HS-27A (cell line): ENCODE results near the gene OR7E24.
"Not testable (repeated sequence)": the region's sequence is repeated elsewhere in the genome, so short reads cannot be mapped to it uniquely, and the experiment has no call there.

ENCODE experiments used
- DNase-seq: peaks from one replicate; pipeline ENCODE4 v3.0.0-alpha.2; 2012; ENCODE audit warnings: low read depth, missing footprints

Gene OR7E24

DNA sequence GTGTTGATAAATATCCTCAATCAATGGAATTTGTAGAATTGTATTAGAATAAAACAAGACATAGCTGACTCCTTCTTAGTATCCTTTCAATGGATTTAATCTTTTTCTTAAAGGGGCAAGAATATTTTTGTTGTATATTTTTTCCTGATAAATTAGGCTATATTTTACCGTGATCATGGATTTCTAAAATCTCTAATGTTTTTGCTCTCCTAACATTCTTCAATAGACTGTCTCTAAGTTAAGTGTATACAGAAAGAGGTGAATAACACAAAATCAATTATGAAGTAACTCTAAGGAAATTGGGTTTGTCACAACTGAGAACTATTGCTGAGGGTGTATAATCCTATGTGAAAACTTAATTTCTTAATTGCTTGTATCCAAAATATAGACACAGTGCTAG, at the start of gene OR7E24:
OR7E24 (plus strand) TSS at position 301 of the 400 bp plus-strand sequence. CDS start 114 bp downstream, outside the sequence.
- no peak for DNase-seq

GRCh38 chr19:9205501-9206113, 45.1 kb upstream of the OR7E24 start:
- DNase-seq, result peak; percentile 38

- DNase-seq, result no peak
Measured at GRCh38 chr19:9219489-9219888, 31.2 kb upstream of the OR7E24 start, which contains the start of gene OR7D4. OR7D4 (minus strand) TSS chr19:9219589; CDS start chr19:9214837, 4,752 bp downstream.

DNA sequence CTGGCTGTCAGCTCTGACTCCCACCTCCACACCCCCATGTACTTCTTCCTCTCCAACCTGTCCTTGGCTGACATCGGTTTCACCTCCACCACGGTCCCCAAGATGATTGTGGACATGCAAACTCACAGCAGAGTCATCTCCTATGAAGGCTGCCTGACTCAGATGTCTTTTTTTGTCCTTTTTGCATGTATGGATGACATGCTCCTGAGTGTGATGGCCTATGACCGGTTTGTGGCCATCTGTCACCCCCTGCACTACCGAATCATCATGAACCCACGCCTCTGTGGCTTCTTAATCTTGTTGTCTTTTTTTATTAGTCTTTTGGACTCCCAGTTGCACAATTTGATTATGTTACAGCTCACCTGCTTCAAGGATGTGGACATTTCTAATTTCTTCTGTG, 506 bp downstream of the OR7E24 start:
- no peak for DNase-seq

DNA sequence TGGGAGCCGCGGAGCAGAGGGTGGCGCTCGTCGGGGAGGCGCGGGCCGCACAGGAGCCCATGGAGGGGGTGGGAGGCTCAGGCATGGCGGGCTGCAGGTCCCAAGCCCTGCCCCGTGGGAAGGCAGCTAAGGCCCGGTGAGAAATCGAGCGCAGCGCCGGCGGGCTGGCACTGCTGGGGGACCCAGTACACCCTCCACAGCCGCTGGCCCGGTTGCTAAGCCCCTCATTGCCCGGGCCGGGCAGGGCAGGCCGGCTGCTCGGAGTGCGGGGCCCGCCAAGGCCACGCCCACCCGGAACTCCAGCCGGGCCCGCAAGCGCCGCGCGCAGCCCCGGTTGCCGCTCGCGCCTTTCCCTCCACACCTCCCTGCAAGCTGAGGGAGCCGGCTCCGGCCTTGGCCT, 32.8 kb downstream of the OR7E24 start:
- DNase-seq, result not testable (repeated sequence)

DNA sequence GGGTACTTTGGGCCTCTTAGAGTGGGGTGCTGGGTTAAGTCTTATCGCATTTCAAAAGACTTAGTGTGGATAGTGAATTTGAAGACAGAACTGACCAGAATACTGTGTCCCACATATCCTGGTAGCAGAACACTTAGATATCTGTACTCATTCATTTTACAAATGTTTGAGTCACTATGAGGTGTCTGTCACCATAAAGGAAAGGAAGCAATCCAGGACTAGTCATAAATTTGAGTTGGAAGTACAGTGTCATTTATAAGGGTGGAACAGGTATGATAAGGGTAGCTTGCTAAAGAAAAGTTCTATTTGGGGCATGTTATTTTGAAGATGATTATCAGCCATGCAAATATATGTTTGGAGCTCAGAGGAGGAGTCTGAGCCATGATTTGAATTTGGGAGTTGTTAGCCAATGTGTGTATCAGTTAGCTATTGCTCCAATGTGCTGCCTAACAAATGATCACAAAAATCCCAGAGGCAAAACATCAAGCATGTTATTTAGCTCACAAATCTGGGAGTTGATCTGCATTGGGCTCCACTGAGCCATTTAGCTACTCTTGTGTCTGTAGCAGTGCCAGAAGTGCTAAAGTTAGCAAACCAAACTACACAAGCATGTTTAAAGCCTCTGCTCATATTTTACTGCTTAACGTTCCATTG, 38.6 kb downstream of the OR7E24 start:
- no peak for DNase-seq

DNA sequence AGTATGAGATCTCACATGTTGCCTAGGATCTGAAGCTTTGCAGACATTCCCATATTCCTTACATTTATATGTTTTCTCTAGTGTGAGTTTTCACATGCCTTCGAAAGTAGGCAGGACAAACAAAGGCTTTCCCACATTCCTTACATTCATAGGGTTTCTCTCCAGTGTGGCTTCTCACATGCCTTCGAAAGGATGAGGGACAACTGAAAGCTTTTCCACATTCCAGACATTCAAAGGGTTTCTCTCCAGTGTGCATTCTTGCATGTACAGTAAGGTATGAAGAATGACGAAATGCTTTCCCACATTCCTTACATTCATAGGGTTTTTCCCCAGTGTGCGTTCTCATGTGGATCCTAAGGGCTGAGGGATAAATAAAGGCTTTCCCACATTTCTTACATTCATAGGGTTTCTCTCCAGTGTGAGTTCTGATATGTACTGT, 44.7 kb downstream of the OR7E24 start:
- no peak for DNase-seq

DNA sequence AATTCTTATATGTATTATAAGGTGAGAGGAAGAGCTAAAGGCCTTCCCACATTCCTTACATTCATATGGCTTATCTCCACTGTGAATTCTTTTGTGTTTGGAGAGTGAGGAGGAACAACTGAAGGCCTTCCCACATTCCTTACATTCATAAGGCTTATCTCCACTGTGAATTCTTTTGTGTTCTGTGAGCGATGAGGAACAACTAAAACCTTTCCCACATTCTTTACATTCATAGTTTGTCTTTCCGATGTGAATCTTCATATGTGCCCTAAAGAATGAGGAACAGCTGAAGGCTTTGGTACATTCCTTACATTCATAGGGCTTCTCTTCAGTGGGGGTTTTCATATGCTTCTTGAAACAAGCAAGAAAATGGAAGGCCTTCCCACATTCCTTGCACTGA, 45.6 kb downstream of the OR7E24 start:
- no peak for DNase-seq
